ENCODE results near the gene PFDN1. TPM values are rescaled to one million over a fixed set of nuclear protein-coding genes. Genes with fewer than 3 reads are reported as not detected.

The PFDN1 gene
- total and polyA plus RNA-seq, 10 donors: 38.0 to 82.1 (median 61.6) TPM

GRCh38 chr5:140294753-140295152 is 8.1 kb downstream of the PFDN1 start:
- H3K9me3 ChIP-seq: no peaks in the 10 kb centered on the region
- peaks cover 4 to 75% (median 39%) of the 10 kb centered on the region in 6 donors for H3K4me1 ChIP-seq
- WGBS, 5 donors: 58 to 67% (median 62%) methylated on average over 2 of the region's 2 CpGs
- H3K4me3 ChIP-seq: no peak overlapping the region
- DNase-seq: no peak
- intact Hi-C loops (cut with DNase I; ENCODE audit: low total_unique reads): no loop called here
- no peak overlapping the region for H3K27ac ChIP-seq
- no peak for TF ChIP-seq CTCF (IDR thresholded peaks at IDR 0.05 in 8 of 11, conservative IDR thresholded peaks at IDR 0.05 in 3 of 11)
- no peak for TF ChIP-seq POLR2A (IDR thresholded peaks at IDR 0.05)
- TF ChIP-seq POLR2AphosphoS5 (IDR thresholded peaks at IDR 0.05): no peak
- H3K27me3 ChIP-seq (replicated peaks in 1 of 7): no peaks in the 10 kb centered on the region
- H3K36me3 ChIP-seq: peaks cover 0 to 30% (median 12%) of the 10 kb centered on the region in 6 donors

GRCh38 chr5:140293849-140294100 is 9.1 kb downstream of the PFDN1 start:
- 62 to 82% (median 74%) methylated on average over 1 of the region's 1 CpG for WGBS, 5 donors
- H3K27ac ChIP-seq: peak overlapping the region in 2 of 8 donors; percentile 4 to 17
- intact Hi-C loops (cut with DNase I; ENCODE audit: low total_unique reads): no loop called here
- H3K9me3 ChIP-seq: no peaks in the 10 kb centered on the region
- no peak for DNase-seq
- H3K36me3 ChIP-seq: peaks cover 0 to 20% (median 3%) of the 10 kb centered on the region in 6 donors
- TF ChIP-seq POLR2A (IDR thresholded peaks at IDR 0.05) (no peak), POLR2AphosphoS5 (IDR thresholded peaks at IDR 0.05) (no peak), CTCF (IDR thresholded peaks at IDR 0.05 in 8 of 11, conservative IDR thresholded peaks at IDR 0.05 in 3 of 11) (no peak)
- H3K27me3 ChIP-seq (replicated peaks in 1 of 7): no peaks in the 10 kb centered on the region
- no peak overlapping the region for H3K4me3 ChIP-seq
- H3K4me1 ChIP-seq: peaks cover 4 to 67% (median 37%) of the 10 kb centered on the region in 6 donors

GRCh38 chr5:140293091-140293848 is 9.6 kb downstream of the PFDN1 start:
- H3K4me1 ChIP-seq: peaks cover 4 to 64% (median 36%) of the 10 kb centered on the region in 6 donors
- WGBS, 5 donors: 56 to 74% (median 60%) methylated on average over 4 of the region's 4 CpGs
- no peaks in the 10 kb centered on the region for H3K9me3 ChIP-seq
- peak overlapping the region in 2 of 8 donors; percentile 4 to 17 for H3K27ac ChIP-seq
- no peaks in the 10 kb centered on the region for H3K27me3 ChIP-seq (replicated peaks in 1 of 7)
- TF ChIP-seq POLR2AphosphoS5 (IDR thresholded peaks at IDR 0.05): no peak
- TF ChIP-seq CTCF (IDR thresholded peaks at IDR 0.05 in 8 of 11, conservative IDR thresholded peaks at IDR 0.05 in 3 of 11): no peak
- no peak for TF ChIP-seq POLR2A (IDR thresholded peaks at IDR 0.05)
- no peak for DNase-seq
- peaks cover 0 to 15% (median under 1%) of the 10 kb centered on the region in 6 donors for H3K36me3 ChIP-seq
- intact Hi-C loops (cut with DNase I; ENCODE audit: low total_unique reads): no loop called here
- H3K4me3 ChIP-seq: no peak overlapping the region

- H3K27me3 ChIP-seq (replicated peaks in 1 of 7): no peaks in the 10 kb centered on the region
- 88 to 100% (median 98%) methylated on average over 1 of the region's 1 CpG for WGBS, 5 donors
- peaks cover 0 to 9% (median 0%) of the 10 kb centered on the region in 6 donors for H3K36me3 ChIP-seq
- no peak overlapping the region for H3K27ac ChIP-seq
- H3K4me1 ChIP-seq: peaks cover 4 to 60% (median 35%) of the 10 kb centered on the region in 6 donors
- intact Hi-C loops (cut with DNase I; ENCODE audit: low total_unique reads): no loop called here
- no peak for DNase-seq
- no peaks in the 10 kb centered on the region for H3K9me3 ChIP-seq
- no peak for TF ChIP-seq CTCF (IDR thresholded peaks at IDR 0.05 in 8 of 11, conservative IDR thresholded peaks at IDR 0.05 in 3 of 11)
- no peak for TF ChIP-seq POLR2A (IDR thresholded peaks at IDR 0.05)
- no peak for TF ChIP-seq POLR2AphosphoS5 (IDR thresholded peaks at IDR 0.05)
- no peak overlapping the region for H3K4me3 ChIP-seq
These were observed 10.5 kb downstream of the PFDN1 start for GRCh38 chr5:140292212-140293036.

Measured in spleen (tissue), 11 donors.